HG03342 (cell line): ENCODE results near the gene PRSS38.

ENCODE experiments used
- ATAC-seq: cut with Tn5 transposase; IDR thresholded peaks from one replicate; pipeline ENCODE4 v1.9.1; 2021; ENCODE audit warnings: mild to moderate bottlenecking, moderate library complexity; ENCODE audit not compliant: unreplicated experiment

The PRSS38 gene

GRCh38 chr1:227792216-227793078 lies 23.0 kb upstream of the PRSS38 start:
- ATAC-seq, result no peak

- ATAC-seq, result no peak
Observed at GRCh38 chr1:227793079-227793947, 22.2 kb upstream of the PRSS38 start.

DNA sequence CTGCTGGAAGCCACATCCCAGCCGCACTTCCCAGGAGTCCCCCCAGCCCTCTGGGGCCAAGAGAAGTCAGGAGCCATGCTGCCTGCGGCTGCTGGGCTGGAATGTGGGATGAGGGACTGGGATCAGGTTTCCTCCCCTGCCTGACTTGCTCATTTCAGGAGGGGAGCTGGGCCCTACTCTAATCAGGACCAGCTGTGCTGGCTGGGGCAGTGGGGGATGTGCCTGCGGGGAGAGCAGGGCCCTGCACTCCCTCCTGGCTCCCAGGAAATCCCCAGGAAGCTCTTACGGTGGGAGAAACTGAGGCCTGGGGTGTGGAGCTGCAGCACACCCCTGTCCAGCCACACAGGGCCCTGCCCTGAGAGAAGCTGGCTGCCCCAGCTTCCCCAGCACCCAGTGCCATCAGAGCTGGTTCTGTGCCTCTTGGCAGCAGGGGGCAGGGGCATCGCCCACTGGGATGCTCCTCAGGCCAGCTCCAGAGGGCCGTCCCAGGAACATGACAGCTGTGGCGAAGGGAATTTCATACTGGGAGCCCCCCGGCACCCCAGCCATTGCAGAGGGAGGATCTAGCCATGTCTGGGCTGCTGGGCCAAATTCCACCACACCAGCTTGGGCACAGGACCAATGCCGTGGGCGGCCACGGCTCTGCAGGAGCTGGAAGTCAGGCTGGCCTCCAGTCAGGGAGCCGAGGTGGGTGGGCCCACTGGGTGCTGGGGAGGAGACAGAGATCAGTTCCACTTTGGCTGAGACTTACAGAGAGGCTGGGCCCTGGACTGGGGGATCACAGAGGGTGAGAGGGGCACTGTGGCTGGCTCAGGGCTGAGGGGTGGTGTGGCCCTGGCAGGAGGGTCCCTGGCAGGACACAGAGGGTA lies 21.3 kb upstream of the PRSS38 start:
- no peak for ATAC-seq

GRCh38 chr1:227794817-227795192 lies 20.7 kb upstream of the PRSS38 start:
- ATAC-seq, result no peak

DNA sequence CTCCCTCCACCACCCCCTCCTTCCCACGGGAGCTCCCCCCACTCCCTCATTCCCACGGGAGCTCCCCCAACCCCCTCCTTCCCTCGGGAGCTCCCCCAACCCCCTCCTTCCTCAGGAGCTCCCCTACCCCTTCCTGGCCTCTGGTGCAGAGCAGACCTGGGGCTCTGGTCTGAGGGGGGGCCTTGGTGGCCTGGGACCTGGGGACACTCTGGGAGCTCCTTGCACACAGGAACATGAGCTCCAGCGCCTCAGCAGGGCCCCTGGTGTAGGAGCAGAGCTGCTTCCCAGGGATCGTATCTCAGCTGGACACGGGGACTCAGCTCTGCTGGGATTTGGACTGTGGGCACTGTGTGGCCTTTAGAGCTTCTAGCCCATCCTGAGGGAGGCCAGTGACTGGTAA lies 19.7 kb upstream of the PRSS38 start:
- ATAC-seq, result no peak

DNA sequence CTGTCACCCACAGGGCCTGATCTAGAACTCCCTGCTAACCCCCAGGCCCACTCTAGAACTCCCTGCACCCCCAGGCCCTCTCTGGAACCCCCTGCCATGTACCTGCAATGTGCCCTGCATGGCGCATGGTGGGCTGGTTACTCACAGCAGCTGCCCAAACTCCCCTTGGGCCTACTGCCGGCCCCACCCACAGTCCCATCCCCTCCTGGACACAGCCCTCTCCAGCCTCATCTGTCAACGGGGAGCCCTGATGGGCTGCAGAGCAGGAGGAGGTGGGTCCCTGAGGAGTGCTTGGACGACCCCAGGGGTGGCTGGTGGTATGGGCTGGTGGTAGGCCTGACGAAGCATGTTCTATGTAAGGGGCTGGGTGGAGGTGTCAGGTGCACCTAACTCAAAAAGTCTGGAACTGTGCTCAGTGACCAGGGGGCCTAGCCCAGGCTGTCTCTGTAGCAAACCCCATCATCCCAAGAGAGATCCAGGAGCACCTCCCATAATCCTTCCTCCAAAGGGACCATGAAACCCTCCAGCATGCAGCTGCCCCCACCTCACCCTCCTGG lies 19.0 kb upstream of the PRSS38 start:
- no peak for ATAC-seq

- no peak for ATAC-seq
Observed at GRCh38 chr1:227797144-227797543, 18.3 kb upstream of the PRSS38 start.

DNA sequence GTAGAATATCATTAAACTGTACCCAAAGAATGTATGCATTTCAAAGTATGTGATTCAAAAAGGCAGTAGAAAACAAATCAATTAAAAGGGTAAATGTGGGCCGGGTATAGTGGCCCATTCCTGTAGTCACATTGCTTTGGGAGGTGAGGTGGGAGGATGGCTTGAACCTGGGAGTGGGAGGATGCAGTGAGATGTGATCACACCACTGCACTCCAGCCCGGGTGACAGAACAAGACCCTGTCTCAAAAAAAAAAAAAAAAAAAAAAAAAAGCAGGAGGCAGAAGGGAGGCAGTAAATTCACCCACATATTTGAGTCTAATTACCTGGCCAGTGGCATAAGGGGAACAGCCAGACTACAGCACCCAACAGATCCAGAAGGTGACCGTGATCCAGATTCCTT lies 17.9 kb upstream of the PRSS38 start:
- ATAC-seq, result no peak

DNA sequence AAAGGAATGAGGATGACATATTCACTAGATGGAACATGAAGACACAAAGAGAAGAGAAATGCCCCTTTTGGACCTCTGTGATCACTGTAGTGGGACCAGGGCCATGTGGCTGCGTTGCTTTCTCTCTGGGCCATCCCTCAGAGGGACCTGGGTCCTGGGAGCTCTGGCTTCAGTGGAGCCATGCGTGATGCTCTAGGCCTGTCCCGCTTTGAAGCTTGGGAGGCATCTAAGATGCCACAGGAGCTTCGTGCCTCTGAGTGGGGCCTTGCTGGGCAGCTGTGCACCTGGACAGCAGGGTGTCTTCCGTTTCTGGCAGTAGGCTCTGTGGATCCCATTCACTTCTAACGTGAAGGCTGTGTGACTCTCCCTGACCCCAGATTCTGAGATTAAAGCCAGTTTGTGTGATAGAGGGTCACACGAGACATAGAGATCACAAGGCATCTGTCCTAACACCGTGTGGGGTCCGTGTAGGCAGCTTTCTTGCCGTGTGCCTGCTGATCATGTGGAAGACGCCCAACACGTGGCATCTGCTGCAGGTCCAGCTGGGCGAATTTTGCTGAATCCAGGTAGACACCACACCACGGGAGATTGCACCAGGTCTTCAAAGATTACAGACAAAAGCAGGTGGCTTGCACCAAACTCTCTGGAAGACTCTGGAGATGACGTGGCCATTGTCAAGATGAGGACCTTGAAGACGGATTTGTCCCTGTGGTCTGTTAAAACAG lies 17.2 kb upstream of the PRSS38 start:
- ATAC-seq, result no peak

GRCh38 chr1:227799756-227800155 lies 15.7 kb upstream of the PRSS38 start:
- ATAC-seq, result no peak

DNA sequence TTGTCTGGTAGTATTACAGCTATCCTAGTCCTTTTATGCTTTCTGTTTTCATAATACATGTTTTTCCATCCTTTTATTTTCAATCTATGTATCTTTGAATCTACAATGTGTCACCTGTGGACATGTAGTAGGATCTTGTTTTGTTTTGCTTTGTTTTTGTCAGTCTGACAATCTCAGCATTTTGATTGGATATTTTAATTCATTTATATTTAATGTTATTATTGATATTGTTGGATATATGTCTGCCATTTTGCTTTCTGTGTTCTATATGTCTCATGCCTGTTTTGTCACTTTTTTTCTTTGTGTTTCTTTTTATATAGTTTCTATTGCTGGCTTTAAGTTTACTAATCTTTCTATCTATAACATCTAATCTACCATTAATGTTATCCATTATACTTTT lies 11.5 kb upstream of the PRSS38 start:
- ATAC-seq, result no peak

GRCh38 chr1:227805606-227806197 lies 9.8 kb upstream of the PRSS38 start:
- no peak for ATAC-seq

DNA sequence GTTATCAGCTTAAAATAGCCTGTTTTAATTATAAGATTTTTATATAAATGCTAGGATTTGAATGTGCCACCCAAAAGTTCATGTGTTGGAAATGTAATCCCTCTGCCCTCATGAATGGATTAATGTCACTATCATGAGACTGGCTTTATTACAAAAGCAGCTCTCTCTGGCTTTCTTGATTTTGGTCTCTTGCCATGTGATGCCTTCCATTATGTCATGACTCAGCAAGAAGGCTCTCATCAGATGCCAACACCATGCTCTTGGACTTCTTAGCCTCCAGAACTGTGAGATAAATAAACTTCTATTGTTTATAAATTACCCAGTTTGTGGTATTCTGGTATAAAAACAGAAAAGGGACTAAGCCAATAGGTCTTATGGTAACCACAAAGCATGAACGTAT lies 6.9 kb upstream of the PRSS38 start:
- ATAC-seq, result no peak

GRCh38 chr1:227809026-227809425 lies 6.4 kb upstream of the PRSS38 start:
- ATAC-seq, result no peak

GRCh38 chr1:227813962-227814361 lies 1.5 kb upstream of the PRSS38 start:
- no peak for ATAC-seq

- ATAC-seq, result no peak
Observed at GRCh38 chr1:227816750-227817446, 1.4 kb downstream of the PRSS38 start.

- no peak for ATAC-seq
Observed at GRCh38 chr1:227823537-227823936, 8.1 kb downstream of the PRSS38 start.

DNA sequence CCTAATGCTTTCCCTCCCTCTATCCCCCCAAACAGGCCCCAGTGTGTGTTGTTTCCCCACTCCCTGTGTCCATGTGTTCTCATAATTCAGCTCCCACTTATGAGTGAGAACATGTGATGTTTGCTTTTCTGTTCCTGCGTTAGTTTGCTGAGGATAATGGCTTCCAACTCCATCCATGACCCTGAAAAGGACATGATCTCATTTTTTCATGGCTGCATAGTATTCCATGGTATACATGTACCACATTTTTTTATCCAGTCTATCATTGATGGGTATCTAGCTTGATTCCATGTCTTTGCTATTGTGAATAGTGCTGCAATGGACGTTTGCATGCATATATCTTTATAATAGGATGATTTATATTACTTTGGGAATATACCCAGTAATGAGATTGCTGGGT lies 8.7 kb downstream of the PRSS38 start:
- no peak for ATAC-seq

DNA sequence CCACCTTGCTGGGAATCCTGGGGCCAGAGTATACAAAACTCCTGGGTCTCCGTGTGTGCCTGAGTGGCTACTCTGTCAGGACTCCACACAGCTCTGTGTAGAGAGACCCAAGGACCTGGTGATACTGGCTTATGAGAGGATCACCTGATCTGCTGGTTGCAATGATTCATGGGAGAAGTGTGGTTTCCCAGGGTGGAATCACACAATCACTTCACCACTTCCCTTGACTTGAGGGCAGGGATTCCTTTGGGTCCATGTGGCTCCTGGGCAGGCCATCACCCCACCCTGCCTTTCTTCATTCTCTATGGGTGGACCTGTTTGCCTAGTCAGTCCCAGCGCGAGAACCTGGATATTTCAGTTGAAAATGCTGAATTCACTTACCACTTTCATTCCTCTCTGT lies 13.3 kb downstream of the PRSS38 start:
- ATAC-seq, result no peak
